K562 (cell line): ENCODE measurements around the gene ARHGEF38. TPM values are rescaled to one million over a fixed set of nuclear protein-coding genes. Genes with fewer than 3 reads are reported as not detected.

ENCODE experiments used
- ATAC-seq: fragments of 200-7000 bp; cut with Tn5 transposase; 3 replicates; pipeline ENCODE4 v1.9.1; 2020; ENCODE audit warnings: moderate library complexity
- BruUV-seq: library from RNA; stranded (reverse); fragments of 400-500 nt; replicated peaks from 2 replicates; lab custom pipeline; 2021; lab: Mats Ljungman, UMichigan
- CTCF ChIA-PET: fragments of 300-600 bp; formaldehyde crosslinking; extraction: SDS; loops from one replicate; lab custom pipeline; 2021; ENCODE audit warnings: low intra/inter-chr PET ratio; lab: Yijun Ruan, JAX
- POLR2A ChIA-PET: fragments of 300-600, 350-650 bp; sonication (Branson Sonifier 250); formaldehyde crosslinking; extraction: SDS; loops from one replicate; lab custom pipeline; 2021; ENCODE audit warnings: antibody characterized with exemption, inconsistent platforms; lab: Yijun Ruan, JAX
- DNase-seq, 4 experiments: peaks; one replicate each; pipeline versions ENCODE4 v3.0.0 to v3.0.0-alpha.2; 2011 to 2018; ENCODE audit warnings: low spot score in 3 of 4, mixed read lengths in 3 of 4; ENCODE audit errors: extremely low read depth in 1 of 4
- FAIRE-seq: peaks from 2 replicates; lab custom pipeline; 2011; peaks lifted over from hg19 to GRCh38; lab: Jason Lieb, UNC
- H2AFZ ChIP-seq: 2 replicates; pipeline ENCODE4 v1.6.0; 2011; ENCODE audit warnings: low read depth, low read length, control low read depth, inconsistent platforms
- H3K27ac ChIP-seq: fragments of 200-600 bp; 3 replicates; pipeline ENCODE4 v1.8.0; 2011; ENCODE audit warnings: low read depth, mild to moderate bottlenecking, control low read depth, inconsistent platforms, low read length, moderate library complexity, mixed read lengths; ENCODE audit errors: extremely low read depth
- H3K27me3 ChIP-seq, 2 experiments: fragments of 300-600 bp in 1 of 2; 2 replicates in 1 of 2; 3 replicates in 1 of 2; pipeline versions ENCODE4 v1.6.0 to v1.8.0; 2011; ENCODE audit warnings: inconsistent platforms in 2 of 2, low read length in 2 of 2, mild to moderate bottlenecking in 1 of 2, mixed read lengths in 1 of 2, moderate library complexity in 1 of 2; ENCODE audit not compliant: control insufficient read depth in 2 of 2, insufficient read depth in 2 of 2
- H3K36me3 ChIP-seq: fragments of 300-600 bp; 3 replicates; pipeline ENCODE4 v1.8.0; 2011; ENCODE audit warnings: mild to moderate bottlenecking, low read length, inconsistent platforms; ENCODE audit not compliant: control insufficient read depth, insufficient read depth
- H3K4me1 ChIP-seq, 2 experiments: fragments of 200-600 bp in 1 of 2; replicated peaks in 1 of 2; 2 replicates in 1 of 2; 3 replicates in 1 of 2; pipeline versions ENCODE4 v1.5.1 to v1.8.0; 2011; ENCODE audit warnings: inconsistent platforms in 2 of 2, low read length in 2 of 2, mild to moderate bottlenecking in 1 of 2, mixed read lengths in 1 of 2, moderate library complexity in 1 of 2; ENCODE audit not compliant: control insufficient read depth in 2 of 2, insufficient read depth in 2 of 2
- H3K4me2 ChIP-seq: 2 replicates; pipeline ENCODE4 v1.6.1; 2011; ENCODE audit warnings: low read length, control low read depth, inconsistent platforms, mixed read lengths; ENCODE audit not compliant: insufficient read depth
- H3K4me3 ChIP-seq: fragments of 200-600 bp; sonication (generic), shearing (Covaris generic); 2 replicates; pipeline ENCODE4 v1.5.1; 2016; ENCODE audit warnings: control low read depth, inconsistent platforms
- H3K79me2 ChIP-seq: fragments of 200-600 bp; 3 replicates; pipeline ENCODE4 v1.8.0; 2011; ENCODE audit warnings: low read length, inconsistent platforms; ENCODE audit not compliant: control insufficient read depth, insufficient read depth
- H3K9ac ChIP-seq, 2 experiments: 2 replicates each; pipeline versions ENCODE4 v1.6.0 to v1.6.1; 2011; ENCODE audit warnings: low read depth in 2 of 2, low read length in 2 of 2, control low read depth in 1 of 2, inconsistent platforms in 1 of 2, mild to moderate bottlenecking in 1 of 2, mixed read lengths in 1 of 2; ENCODE audit not compliant: insufficient read depth in 1 of 2
- H3K9me1 ChIP-seq: one replicate; pipeline ENCODE4 v1.6.0; 2011; ENCODE audit warnings: inconsistent platforms, mild to moderate bottlenecking, low read length, moderate library complexity; ENCODE audit not compliant: control insufficient read depth, insufficient read depth
- H3K9me3 ChIP-seq: replicated peaks from 2 replicates; pipeline ENCODE4 v1.5.1; 2011; ENCODE audit warnings: low read depth, low read length, inconsistent platforms; ENCODE audit not compliant: control insufficient read depth, insufficient read depth
- H4K20me1 ChIP-seq: replicated peaks from 2 replicates; pipeline ENCODE4 v1.6.1; 2011; ENCODE audit warnings: low read length, inconsistent platforms, mixed read lengths; ENCODE audit not compliant: control insufficient read depth, insufficient read depth
- BCOR ChIP-seq: fragments of 450-650 bp; IDR thresholded peaks from 2 replicates; pipeline ENCODE4 v1.6.1; 2016
- CBFA2T3 ChIP-seq: fragments of 450-650 bp; IDR thresholded peaks from 2 replicates; pipeline ENCODE4 v1.6.1; 2017
- COPS2 ChIP-seq: fragments of 450-650 bp; conservative IDR thresholded peaks from 2 replicates; pipeline ENCODE4 v1.6.1; 2016; ENCODE audit warnings: mild to moderate bottlenecking, moderate library complexity
- DPF2 ChIP-seq: fragments of 450-650 bp; IDR thresholded peaks from 2 replicates; pipeline ENCODE4 v1.6.1; 2016
- EWSR1 ChIP-seq: fragments of 450-650 bp; IDR thresholded peaks from 2 replicates; pipeline ENCODE4 v1.6.1; 2018; ENCODE audit warnings: borderline replicate concordance, mild to moderate bottlenecking, low read depth, moderate library complexity; ENCODE audit not compliant: partially characterized antibody
- HNRNPH1 ChIP-seq: fragments of 200-400 bp; formaldehyde crosslinking; optimal IDR thresholded peaks from 2 replicates; pipeline ENCODE3; 2017; ENCODE audit warnings: low read depth, mild to moderate bottlenecking, low read length, moderate library complexity
- HSF4 ChIP-seq: fragments of 250-450 bp; sonication (Bioruptor Pico); IDR thresholded peaks from 2 replicates; pipeline ENCODE4 v2.1.2; 2022; ENCODE audit warnings: mild to moderate bottlenecking, moderate library complexity, borderline replicate concordance
- KDM2B ChIP-seq: fragments of 250-450 bp; sonication (Bioruptor Pico); IDR thresholded peaks from 2 replicates; pipeline ENCODE4 v1.8.0; 2021; ENCODE audit warnings: mild to moderate bottlenecking, moderate library complexity
- LARP7 ChIP-seq: fragments of 450-650 bp; IDR thresholded peaks from 2 replicates; pipeline ENCODE4 v1.6.1; 2016
- MCM2 ChIP-seq: fragments of 450-650 bp; IDR thresholded peaks from 2 replicates; pipeline ENCODE4 v1.6.1; 2017; ENCODE audit warnings: low read depth, mild to moderate bottlenecking
- NBN ChIP-seq: fragments of 450-650 bp; IDR thresholded peaks from 2 replicates; pipeline ENCODE4 v1.6.1; 2016; ENCODE audit warnings: low read depth, mild to moderate bottlenecking
- NCOR1 ChIP-seq: fragments of 450-650 bp; IDR thresholded peaks from 2 replicates; pipeline ENCODE4 v1.6.1; 2016; ENCODE audit warnings: mild to moderate bottlenecking, moderate library complexity
- NONO ChIP-seq, 2 experiments: fragments of 200-400 bp in 1 of 2; fragments of 450-650 bp in 1 of 2; formaldehyde crosslinking in 1 of 2; IDR thresholded peaks; 2 replicates each; pipeline ENCODE4 v1.6.1; 2017; ENCODE audit warnings: low read depth in 2 of 2, mild to moderate bottlenecking in 2 of 2, moderate library complexity in 2 of 2, low read length in 1 of 2
- OTX1 ChIP-seq: fragments of 450-650 bp; formaldehyde crosslinking; IDR thresholded peaks from 2 replicates; pipeline ENCODE4 v1.4.0; 2022; ENCODE audit warnings: mild to moderate bottlenecking
- SLC30A9 ChIP-seq: fragments of 250-450 bp; sonication (Bioruptor Pico); IDR thresholded peaks from 2 replicates; pipeline ENCODE4 v1.8.0; 2022; ENCODE audit warnings: mild to moderate bottlenecking, moderate library complexity
- SRF ChIP-seq, 2 experiments: fragments of 250-450, 450-650 bp in 1 of 2; sonication (Bioruptor Pico) in 1 of 2; sonication (generic) in 1 of 2; formaldehyde crosslinking; IDR thresholded peaks; 2 replicates each; pipeline versions ENCODE4 v1.5.0 to v1.5.1; 2020 to 2022; ENCODE audit warnings: mild to moderate bottlenecking in 1 of 2, missing genetic modification reagents in 1 of 2
- STAT5A ChIP-seq: IDR thresholded peaks from 2 replicates; pipeline ENCODE4 v1.6.1; 2012; ENCODE audit warnings: low read length, inconsistent platforms, borderline replicate concordance
- TSC22D4 ChIP-seq: fragments of 450-650 bp; IDR thresholded peaks from 2 replicates; pipeline ENCODE4 v1.6.1; 2016; ENCODE audit warnings: missing genetic modification characterization, missing biosample characterization, control low read depth
- ZNF124 ChIP-seq: sonication (generic); formaldehyde crosslinking; IDR thresholded peaks from 2 replicates; pipeline ENCODE4 v1.8.1; 2022; ENCODE audit warnings: missing genetic modification reagents
- ZNF263 ChIP-seq: sonication (generic); formaldehyde crosslinking; IDR thresholded peaks from 2 replicates; pipeline ENCODE4 v1.8.0; 2022; ENCODE audit warnings: mild to moderate bottlenecking, missing genetic modification reagents, borderline replicate concordance
- ZNF347 ChIP-seq: fragments of 450-650 bp; formaldehyde crosslinking; IDR thresholded peaks from 2 replicates; pipeline ENCODE4 v1.4.0; 2020; ENCODE audit warnings: low read depth, mild to moderate bottlenecking, moderate library complexity
- ZNF41 ChIP-seq: fragments of 250-450 bp; sonication (Bioruptor Pico); conservative IDR thresholded peaks from 2 replicates; pipeline ENCODE4 v1.4.0; 2020; ENCODE audit warnings: mild to moderate bottlenecking
- ZNF436 ChIP-seq: fragments of 250-450, 450-650 bp; sonication (Bioruptor Pico); formaldehyde crosslinking; IDR thresholded peaks from 2 replicates; pipeline ENCODE4 v1.7.0; 2020; ENCODE audit warnings: mild to moderate bottlenecking
- WGBS: fragments of 100-300 bp; shearing (Covaris generic); methylation state at CpG from one replicate; pipeline ENCODE4 v1.1.6; 2016; ENCODE audit warnings: low coverage, mixed read lengths; ENCODE audit not compliant: insufficient coverage; ENCODE audit errors: missing lambda C conversion rate; 5-methylcytosine and 5-hydroxymethylcytosine counted together
- in situ Hi-C: fragments of 300-500 bp; cut with MboI; formaldehyde crosslinking; loops from 4 replicates; pipeline ENCODE4 v1.15.0; 2018; ENCODE audit warnings: inconsistent platforms, mixed read lengths
- intact Hi-C: fragments of 100-400 bp; cut with micrococcal nuclease; formaldehyde crosslinking; loops from 2 replicates; pipeline ENCODE4 v1.14.2; 2022
- polyA plus RNA-seq, 8 experiments: library from polyadenylated mRNA; depleted of rRNA in 4 of 8; stranded (reverse) in 5 of 8; unstranded in 3 of 8; fragments of >200 nt; fragmentation: Nextera tagmentation in 2 of 8; fragmentation: Illumina TruSeq in 1 of 8; extraction: Ambion mirVana in 2 of 8; extraction: Trizol in 1 of 8; gene quantifications; 2 replicates each; pipeline versions ENCODE4 v1.2.1 to v1.2.3, GENCODE V29; 2011 to 2014; ENCODE audit warnings: inconsistent platforms in 1 of 8, missing spikeins in 1 of 8
- total RNA-seq, 7 experiments: library from RNA; depleted of rRNA in 6 of 7; stranded (reverse); fragments of >200 nt in 6 of 7; fragmentation: Illumina TruSeq in 2 of 7; extraction: Trizol in 2 of 7; gene quantifications; 2 replicates each; pipeline versions ENCODE4 v1.2.1 to v1.2.3, GENCODE V29; 2011 to 2021; ENCODE audit warnings: low replicate concordance in 1 of 7
- TF ChIP-seq, protein P1 (sequence below): fragments of 450-650 bp; IDR thresholded peaks from 2 replicates; pipeline ENCODE4 v1.6.1; 2017; ENCODE audit warnings: antibody characterized with exemption
- TF ChIP-seq, protein P2 (sequence below): IDR thresholded peaks from 2 replicates; pipeline ENCODE4 v1.6.1; 2014; ENCODE audit warnings: antibody characterized with exemption

Gene ARHGEF38
- total and polyA plus RNA-seq, 9 of the 15 experiments (the other 6 are each of a cell fraction or from before 2014, with no cell fraction given): 0.17 TPM; not detected in 8

DNA sequence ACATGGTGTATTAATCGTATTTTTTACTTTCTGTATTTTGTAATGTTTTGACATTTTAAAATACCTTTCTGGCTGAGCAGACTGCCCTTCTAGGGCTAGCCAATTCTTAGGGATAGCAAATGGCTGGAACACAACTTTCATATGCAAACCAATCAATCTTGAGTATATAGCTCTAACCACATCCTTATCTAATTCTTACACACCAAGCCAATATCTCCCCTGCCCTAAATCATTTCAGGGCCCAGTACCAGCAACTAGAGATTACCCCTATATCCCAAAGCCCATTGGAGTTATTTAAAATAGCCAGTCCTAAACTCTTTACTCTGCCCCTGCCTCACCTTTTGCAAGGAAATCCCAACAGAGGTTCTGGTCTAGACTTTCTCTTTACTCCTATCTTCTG, 97.8 kb downstream of the ARHGEF38 start:
- Histone ChIP-seq H3K36me3 (no peaks in the 10 kb centered on the region), H3K9me3 (no peaks in the 10 kb centered on the region), H3K27me3 (no peaks in the 10 kb centered on the region; a peak in 1 of 5 replicates), H3K27ac (no peak overlapping the region), H3K4me2 (no peak overlapping the region), H3K4me3 (no peak overlapping the region), H3K9me1 (no peaks in the 10 kb centered on the region), H2AFZ (no peak overlapping the region), H3K4me1 (no peaks in the 10 kb centered on the region; a peak in 1 of 5 replicates), H3K79me2 (no peaks in the 10 kb centered on the region), H4K20me1 (no peaks in the 10 kb centered on the region), H3K9ac (no peak overlapping the region)
- ChIA-PET CTCF (no interaction called here), POLR2A (no interaction called here)
- intact Hi-C loops (no loop called here), in situ Hi-C loops (no loop called here)
- peak in 2 of 4 experiments; percentile 29 to 31 for DNase-seq
- ATAC-seq: peak; percentile 79
- no TSS peak for BruUV-seq
- 0% methylated on average over 1 of the region's 1 CpG for WGBS
- no peak for FAIRE-seq
- TF ChIP-seq ZNF436 (no peak), OTX1 (CRISPR knock-in tag) (no peak), ZNF347 (CRISPR knock-in tag) (no peak), COPS2 (no peak), NBN (no peak), MCM2 (no peak), SRF (CRISPR knock-in tag; IDR thresholded peaks at IDR 0.05) (no peak), HSF4 (CRISPR knock-in tag) (no peak), DPF2 (peak; percentile 54), ZNF124 (CRISPR knock-in tag) (no peak), ZNF41 (no peak), NONO (IDR thresholded peaks at IDR 0.05; ENCODE audit: low read depth in 2 of 2, low read length in 1 of 2) (no peak), EWSR1 (no peak), CBFA2T3 (peak; percentile 83), LARP7 (no peak), HNRNPH1 (no peak), SLC30A9 (CRISPR knock-in tag) (no peak), BCOR (no peak), ZNF263 (CRISPR knock-in tag) (no peak), STAT5A (peak; percentile 49; the same call in 1 of the 2 replicates), NCOR1 (peak; percentile 44; the same call in 1 of the 2 replicates), TSC22D4 (tag) (no peak), KDM2B (no peak)
- TF ChIP-seq, protein P1, sequence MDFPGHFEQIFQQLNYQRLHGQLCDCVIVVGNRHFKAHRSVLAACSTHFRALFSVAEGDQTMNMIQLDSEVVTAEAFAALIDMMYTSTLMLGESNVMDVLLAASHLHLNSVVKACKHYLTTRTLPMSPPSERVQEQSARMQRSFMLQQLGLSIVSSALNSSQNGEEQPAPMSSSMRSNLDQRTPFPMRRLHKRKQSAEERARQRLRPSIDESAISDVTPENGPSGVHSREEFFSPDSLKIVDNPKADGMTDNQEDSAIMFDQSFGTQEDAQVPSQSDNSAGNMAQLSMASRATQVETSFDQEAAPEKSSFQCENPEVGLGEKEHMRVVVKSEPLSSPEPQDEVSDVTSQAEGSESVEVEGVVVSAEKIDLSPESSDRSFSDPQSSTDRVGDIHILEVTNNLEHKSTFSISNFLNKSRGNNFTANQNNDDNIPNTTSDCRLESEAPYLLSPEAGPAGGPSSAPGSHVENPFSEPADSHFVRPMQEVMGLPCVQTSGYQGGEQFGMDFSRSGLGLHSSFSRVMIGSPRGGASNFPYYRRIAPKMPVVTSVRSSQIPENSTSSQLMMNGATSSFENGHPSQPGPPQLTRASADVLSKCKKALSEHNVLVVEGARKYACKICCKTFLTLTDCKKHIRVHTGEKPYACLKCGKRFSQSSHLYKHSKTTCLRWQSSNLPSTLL: no peak
- TF ChIP-seq, protein P2, sequence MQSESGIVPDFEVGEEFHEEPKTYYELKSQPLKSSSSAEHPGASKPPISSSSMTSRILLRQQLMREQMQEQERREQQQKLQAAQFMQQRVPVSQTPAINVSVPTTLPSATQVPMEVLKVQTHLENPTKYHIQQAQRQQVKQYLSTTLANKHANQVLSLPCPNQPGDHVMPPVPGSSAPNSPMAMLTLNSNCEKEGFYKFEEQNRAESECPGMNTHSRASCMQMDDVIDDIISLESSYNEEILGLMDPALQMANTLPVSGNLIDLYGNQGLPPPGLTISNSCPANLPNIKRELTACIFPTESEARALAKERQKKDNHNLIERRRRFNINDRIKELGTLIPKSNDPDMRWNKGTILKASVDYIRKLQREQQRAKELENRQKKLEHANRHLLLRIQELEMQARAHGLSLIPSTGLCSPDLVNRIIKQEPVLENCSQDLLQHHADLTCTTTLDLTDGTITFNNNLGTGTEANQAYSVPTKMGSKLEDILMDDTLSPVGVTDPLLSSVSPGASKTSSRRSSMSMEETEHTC: no peak
